ENCODE measurements around the gene SLC11A2.

SLC11A2 gene

GRCh38 chr12:51025836-51026638 lies at the start of gene SLC11A2:
Gene SLC11A2 (minus strand): TSS chr12:51026384. CDS start chr12:51010728, 15,656 bp downstream.
- DNase-seq: peak; percentile 92
- in situ Hi-C loops (cut with MboI; ENCODE audit: low pct_unique_long_range_greater_than_20kb, low sequenced_read_pairs): no loop called here

- in situ Hi-C loops (cut with MboI; ENCODE audit: low pct_unique_long_range_greater_than_20kb, low sequenced_read_pairs): no loop called here
- no peak for DNase-seq
Observed at GRCh38 chr12:51075390-51075789, 49.2 kb upstream of the SLC11A2 start.

- in situ Hi-C loops (cut with MboI; ENCODE audit: low pct_unique_long_range_greater_than_20kb, low sequenced_read_pairs): no loop called here
Observed at GRCh38 chr12:51071663-51072062, 45.5 kb upstream of the SLC11A2 start.

GRCh38 chr12:51070004-51070403 lies 43.8 kb upstream of the SLC11A2 start:
- no peak for DNase-seq
- in situ Hi-C loops (cut with MboI; ENCODE audit: low pct_unique_long_range_greater_than_20kb, low sequenced_read_pairs): no loop called here

More at GRCh38 chr12:51071663-51072062, 45.5 kb upstream of the SLC11A2 start:
- no peak for DNase-seq

- no peak for DNase-seq
- in situ Hi-C loops (cut with MboI; ENCODE audit: low pct_unique_long_range_greater_than_20kb, low sequenced_read_pairs): no loop called here
Observed at GRCh38 chr12:51067771-51068170, 41.6 kb upstream of the SLC11A2 start.

GRCh38 chr12:51067229-51067628 lies 41.0 kb upstream of the SLC11A2 start:
- in situ Hi-C loops (cut with MboI; ENCODE audit: low pct_unique_long_range_greater_than_20kb, low sequenced_read_pairs): no loop called here
- DNase-seq: no peak

- no peak for DNase-seq
- in situ Hi-C loops (cut with MboI; ENCODE audit: low pct_unique_long_range_greater_than_20kb, low sequenced_read_pairs): no loop called here
Observed at GRCh38 chr12:51065530-51065929, 39.3 kb upstream of the SLC11A2 start.

GRCh38 chr12:51062631-51063397 lies 36.6 kb upstream of the SLC11A2 start:
- in situ Hi-C loops (cut with MboI; ENCODE audit: low pct_unique_long_range_greater_than_20kb, low sequenced_read_pairs): no loop called here

GRCh38 chr12:51059086-51059485 lies 32.9 kb upstream of the SLC11A2 start:
- in situ Hi-C loops (cut with MboI; ENCODE audit: low pct_unique_long_range_greater_than_20kb, low sequenced_read_pairs): no loop called here
- DNase-seq: no peak

More at GRCh38 chr12:51062631-51063397, 36.6 kb upstream of the SLC11A2 start:
- DNase-seq: no peak

GRCh38 chr12:51056242-51056641 lies 30.1 kb upstream of the SLC11A2 start:
- DNase-seq: no peak

GRCh38 chr12:51055060-51055459 lies 28.9 kb upstream of the SLC11A2 start:
- in situ Hi-C loops (cut with MboI; ENCODE audit: low pct_unique_long_range_greater_than_20kb, low sequenced_read_pairs): no loop called here
- DNase-seq: no peak

More at GRCh38 chr12:51056242-51056641, 30.1 kb upstream of the SLC11A2 start:
- in situ Hi-C loops (cut with MboI; ENCODE audit: low pct_unique_long_range_greater_than_20kb, low sequenced_read_pairs): no loop called here

GRCh38 chr12:51051787-51052186 lies 25.6 kb upstream of the SLC11A2 start:
- in situ Hi-C loops (cut with MboI; ENCODE audit: low pct_unique_long_range_greater_than_20kb, low sequenced_read_pairs): no loop called here
- DNase-seq: peak; percentile 58

GRCh38 chr12:51049525-51049924 lies 23.3 kb upstream of the SLC11A2 start:
- in situ Hi-C loops (cut with MboI; ENCODE audit: low pct_unique_long_range_greater_than_20kb, low sequenced_read_pairs): no loop called here
- DNase-seq: no peak

GRCh38 chr12:51048661-51049251 lies 22.6 kb upstream of the SLC11A2 start:
- in situ Hi-C loops (cut with MboI; ENCODE audit: low pct_unique_long_range_greater_than_20kb, low sequenced_read_pairs): no loop called here
- DNase-seq: peak; percentile 26

GRCh38 chr12:51047655-51048540 lies 21.7 kb upstream of the SLC11A2 start, which contains the start of gene LETMD1:
Gene LETMD1 (plus strand): TSS chr12:51048327. CDS start chr12:51048357, 30 bp downstream.
- peak; percentile 97 for DNase-seq
- in situ Hi-C loops (cut with MboI; ENCODE audit: low pct_unique_long_range_greater_than_20kb, low sequenced_read_pairs): no loop called here

- in situ Hi-C loops (cut with MboI; ENCODE audit: low pct_unique_long_range_greater_than_20kb, low sequenced_read_pairs): no loop called here
- no peak for DNase-seq
Observed at GRCh38 chr12:51036279-51036678, 10.1 kb upstream of the SLC11A2 start.

- no peak for DNase-seq
- in situ Hi-C loops (cut with MboI; ENCODE audit: low pct_unique_long_range_greater_than_20kb, low sequenced_read_pairs): no loop called here
Observed at GRCh38 chr12:51033457-51034089, 7.4 kb upstream of the SLC11A2 start.

GRCh38 chr12:51033048-51033447 lies 6.9 kb upstream of the SLC11A2 start:
- DNase-seq: no peak
- in situ Hi-C loops (cut with MboI; ENCODE audit: low pct_unique_long_range_greater_than_20kb, low sequenced_read_pairs): no loop called here
